Measurements from ENCODE around the gene ACBD3.
A peak's percentile ranks its signal among the peaks of the same experiment; 100 is the strongest.

The ACBD3 gene

GRCh38 chr1:226134170-226135058, 52.1 kb downstream of the ACBD3 start:
- DNase-seq (ENCODE audit: low read depth), result no peak

- DNase-seq (ENCODE audit: low read depth), result no peak
These were observed 52.9 kb downstream of the ACBD3 start for GRCh38 chr1:226133504-226134123.

- no peak for DNase-seq (ENCODE audit: low read depth)
These were observed 53.6 kb downstream of the ACBD3 start for GRCh38 chr1:226132728-226133503.

GRCh38 chr1:226131639-226132038, 54.9 kb downstream of the ACBD3 start:
- DNase-seq (ENCODE audit: low read depth), result no peak

- DNase-seq (ENCODE audit: low read depth), result no peak
These were observed 57.3 kb downstream of the ACBD3 start for GRCh38 chr1:226129230-226129629.

- peak; percentile 62 for DNase-seq (ENCODE audit: low read depth)
These were observed 58.0 kb downstream of the ACBD3 start for GRCh38 chr1:226128487-226129075.

GRCh38 chr1:226126824-226127569, 59.5 kb downstream of the ACBD3 start:
- DNase-seq (ENCODE audit: low read depth), result no peak

GRCh38 chr1:226125831-226126230, 60.7 kb downstream of the ACBD3 start:
- no peak for DNase-seq (ENCODE audit: low read depth)

- no peak for DNase-seq (ENCODE audit: low read depth)
These were observed 61.4 kb downstream of the ACBD3 start for GRCh38 chr1:226125097-226125630.

- DNase-seq (ENCODE audit: low read depth), result no peak
These were observed 62.7 kb downstream of the ACBD3 start for GRCh38 chr1:226123591-226124471.

- no peak for DNase-seq (ENCODE audit: low read depth)
These were observed 63.4 kb downstream of the ACBD3 start for GRCh38 chr1:226123212-226123560.

- no peak for DNase-seq (ENCODE audit: low read depth)
These were observed 64.7 kb downstream of the ACBD3 start for GRCh38 chr1:226121587-226122400.

- DNase-seq (ENCODE audit: low read depth), result no peak
These were observed 65.4 kb downstream of the ACBD3 start for GRCh38 chr1:226121049-226121586.

- DNase-seq (ENCODE audit: low read depth), result no peak
These were observed 66.1 kb downstream of the ACBD3 start for GRCh38 chr1:226120398-226120797.

- DNase-seq (ENCODE audit: low read depth), result no peak
These were observed 67.4 kb downstream of the ACBD3 start for GRCh38 chr1:226119169-226119568.

- no peak for DNase-seq (ENCODE audit: low read depth)
These were observed 68.2 kb downstream of the ACBD3 start for GRCh38 chr1:226118357-226118756.

GRCh38 chr1:226117330-226117729, 69.2 kb downstream of the ACBD3 start:
- DNase-seq (ENCODE audit: low read depth), result no peak

- DNase-seq (ENCODE audit: low read depth), result no peak
These were observed 69.9 kb downstream of the ACBD3 start for GRCh38 chr1:226116673-226117072.

GRCh38 chr1:226112626-226113025, 73.9 kb downstream of the ACBD3 start:
- DNase-seq (ENCODE audit: low read depth), result no peak

Measured in HS-27A (cell line).